ENCODE data around the gene ELOVL1.

Gene ELOVL1

DNA sequence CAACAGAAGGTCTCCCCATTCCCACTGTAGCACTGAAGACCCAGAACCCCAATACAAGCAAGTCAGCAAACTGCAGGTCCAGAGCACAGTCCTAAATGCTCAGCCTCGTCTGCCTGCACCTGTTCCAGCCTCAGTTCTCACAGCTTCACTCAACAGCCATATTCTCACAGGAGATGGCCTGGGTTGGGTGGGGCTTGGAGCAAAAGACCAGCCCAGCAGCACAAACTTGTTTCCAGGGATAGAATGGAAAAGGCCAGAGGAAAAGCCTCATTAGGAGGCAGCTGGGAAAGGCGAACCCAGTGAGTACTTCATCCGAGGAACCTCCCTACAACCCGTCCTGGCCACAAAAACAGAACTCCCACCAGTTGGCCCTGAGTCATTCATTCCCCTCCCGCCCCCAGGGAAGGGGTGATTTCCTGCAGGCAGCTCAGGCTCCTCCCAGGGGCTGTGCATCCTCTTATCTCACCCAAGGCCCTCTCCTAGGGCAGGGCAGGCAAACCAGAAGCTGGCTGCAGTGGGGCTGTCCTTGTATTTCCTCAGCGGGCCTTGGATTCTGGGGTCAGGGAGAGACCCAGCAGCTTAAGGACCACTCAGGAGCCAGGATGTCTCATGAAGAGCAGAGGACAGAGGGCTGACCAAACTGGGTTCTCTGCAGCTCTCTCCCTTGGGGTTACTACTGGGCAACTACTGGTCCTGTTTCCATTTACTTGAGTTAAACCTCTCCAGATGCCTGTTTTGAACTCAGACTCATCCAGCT, 37.6 kb downstream of the ELOVL1 start:
- DNase-seq (ENCODE audit: low read depth): no peak
- no peak overlapping the region for H3K4me3 ChIP-seq (ENCODE audit: low read length)
- TF ChIP-seq, protein P1, sequence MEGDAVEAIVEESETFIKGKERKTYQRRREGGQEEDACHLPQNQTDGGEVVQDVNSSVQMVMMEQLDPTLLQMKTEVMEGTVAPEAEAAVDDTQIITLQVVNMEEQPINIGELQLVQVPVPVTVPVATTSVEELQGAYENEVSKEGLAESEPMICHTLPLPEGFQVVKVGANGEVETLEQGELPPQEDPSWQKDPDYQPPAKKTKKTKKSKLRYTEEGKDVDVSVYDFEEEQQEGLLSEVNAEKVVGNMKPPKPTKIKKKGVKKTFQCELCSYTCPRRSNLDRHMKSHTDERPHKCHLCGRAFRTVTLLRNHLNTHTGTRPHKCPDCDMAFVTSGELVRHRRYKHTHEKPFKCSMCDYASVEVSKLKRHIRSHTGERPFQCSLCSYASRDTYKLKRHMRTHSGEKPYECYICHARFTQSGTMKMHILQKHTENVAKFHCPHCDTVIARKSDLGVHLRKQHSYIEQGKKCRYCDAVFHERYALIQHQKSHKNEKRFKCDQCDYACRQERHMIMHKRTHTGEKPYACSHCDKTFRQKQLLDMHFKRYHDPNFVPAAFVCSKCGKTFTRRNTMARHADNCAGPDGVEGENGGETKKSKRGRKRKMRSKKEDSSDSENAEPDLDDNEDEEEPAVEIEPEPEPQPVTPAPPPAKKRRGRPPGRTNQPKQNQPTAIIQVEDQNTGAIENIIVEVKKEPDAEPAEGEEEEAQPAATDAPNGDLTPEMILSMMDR (conservative IDR thresholded peaks at IDR 0.05; ENCODE audit: low read depth, low read length): no peak

DNA sequence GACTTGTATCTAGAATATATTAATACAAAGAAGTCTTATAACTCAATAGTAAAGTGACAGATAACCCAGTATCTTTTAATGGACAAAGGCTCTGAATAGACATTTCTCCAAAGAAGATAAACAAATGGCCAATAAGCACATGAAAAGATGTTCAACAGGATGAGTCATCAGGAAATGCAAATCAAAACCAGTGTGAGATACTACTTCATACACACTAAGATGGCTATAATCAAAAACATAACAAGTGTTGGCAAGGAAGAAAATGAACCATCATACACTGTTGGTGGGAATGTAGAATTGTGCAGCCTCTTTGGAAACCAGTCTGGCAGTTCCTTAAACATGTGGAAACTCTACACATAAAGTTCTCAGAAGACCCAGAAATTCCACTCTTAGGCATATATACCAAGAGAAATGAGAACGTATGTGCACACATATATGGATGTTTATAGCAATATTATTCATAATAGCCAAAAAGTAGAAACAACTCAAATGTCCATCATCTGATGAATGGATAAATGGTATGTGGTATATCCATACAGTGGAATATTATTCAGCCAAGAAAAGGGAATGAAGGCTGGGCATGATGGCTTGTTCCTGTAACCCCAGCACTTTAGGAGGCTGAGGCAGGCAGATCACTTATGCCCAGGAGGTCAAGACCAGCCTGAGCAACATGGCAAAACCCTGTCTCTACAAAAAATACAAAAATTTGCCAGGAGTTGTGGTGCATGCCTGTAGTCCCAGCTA, 40.1 kb downstream of the ELOVL1 start:
- no peak overlapping the region for H3K4me3 ChIP-seq (ENCODE audit: low read length)
- TF ChIP-seq, protein P1 (conservative IDR thresholded peaks at IDR 0.05; ENCODE audit: low read depth, low read length): no peak
- no peak for DNase-seq (ENCODE audit: low read depth)

DNA sequence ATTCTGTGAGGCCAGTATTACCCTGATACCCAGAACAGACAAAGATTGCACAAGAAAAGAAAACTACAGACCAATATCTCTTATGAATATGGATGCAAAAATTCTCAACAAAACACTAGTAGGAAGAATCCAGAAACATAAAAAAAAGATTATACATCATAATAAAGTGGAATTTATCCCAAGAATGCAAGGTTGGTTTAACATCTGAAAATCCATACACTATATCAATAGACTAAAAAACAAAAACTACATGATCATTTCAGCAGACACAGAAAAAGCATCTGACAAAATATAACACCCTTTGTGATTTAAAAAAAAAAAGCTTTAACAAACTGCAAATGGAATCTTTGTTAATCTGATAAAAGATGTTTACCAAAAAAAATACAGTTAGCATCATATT, 42.4 kb downstream of the ELOVL1 start:
- no peak for DNase-seq (ENCODE audit: low read depth)
- H3K4me3 ChIP-seq (ENCODE audit: low read length): no peak overlapping the region
- TF ChIP-seq, protein P1 (conservative IDR thresholded peaks at IDR 0.05; ENCODE audit: low read depth, low read length): no peak

DNA sequence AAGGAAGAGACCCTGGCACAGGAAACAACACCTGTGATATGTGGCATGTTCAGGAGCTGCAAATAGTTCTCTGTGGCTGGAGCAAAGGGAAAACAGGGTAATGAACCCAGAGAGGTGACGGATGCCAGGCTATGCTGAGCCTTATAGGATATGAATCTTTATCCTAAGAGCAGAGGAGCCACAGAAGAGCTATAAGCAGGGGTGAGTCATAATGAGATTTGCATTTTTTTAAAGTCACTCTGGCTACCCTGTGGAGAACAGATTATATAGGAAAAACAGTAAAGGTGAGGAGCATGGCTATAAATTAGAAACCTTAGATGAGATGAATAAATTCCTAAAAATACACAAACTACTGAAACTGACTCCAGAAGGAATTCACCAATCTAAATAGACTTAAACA, 43.0 kb downstream of the ELOVL1 start:
- DNase-seq (ENCODE audit: low read depth): no peak
- H3K4me3 ChIP-seq (ENCODE audit: low read length): no peak overlapping the region
- TF ChIP-seq, protein P1 (conservative IDR thresholded peaks at IDR 0.05; ENCODE audit: low read depth, low read length): no peak

DNA sequence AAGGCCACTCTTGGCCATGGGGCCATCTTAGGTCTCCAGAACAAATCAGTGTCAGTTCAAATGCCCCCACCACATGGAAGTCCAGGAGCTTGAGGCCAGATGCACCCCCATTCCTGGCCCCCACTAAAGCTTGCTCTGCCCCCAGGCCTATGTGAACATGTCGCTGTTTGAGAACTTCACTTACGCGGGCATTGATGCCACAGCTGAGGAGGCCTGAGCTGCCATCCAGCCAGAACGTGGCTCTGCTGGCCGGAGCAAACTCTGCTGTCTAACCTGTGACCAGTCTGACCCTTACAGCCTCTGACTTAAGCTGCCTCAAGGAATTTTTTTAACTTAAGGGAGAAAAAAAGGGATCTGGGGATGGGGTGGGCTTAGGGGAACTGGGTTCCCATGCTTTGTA, 45.3 kb downstream of the ELOVL1 start:
- DNase-seq (ENCODE audit: low read depth): no peak
- H3K4me3 ChIP-seq (ENCODE audit: low read length): no peak overlapping the region
- TF ChIP-seq, protein P1 (conservative IDR thresholded peaks at IDR 0.05; ENCODE audit: low read depth, low read length): no peak

DNA sequence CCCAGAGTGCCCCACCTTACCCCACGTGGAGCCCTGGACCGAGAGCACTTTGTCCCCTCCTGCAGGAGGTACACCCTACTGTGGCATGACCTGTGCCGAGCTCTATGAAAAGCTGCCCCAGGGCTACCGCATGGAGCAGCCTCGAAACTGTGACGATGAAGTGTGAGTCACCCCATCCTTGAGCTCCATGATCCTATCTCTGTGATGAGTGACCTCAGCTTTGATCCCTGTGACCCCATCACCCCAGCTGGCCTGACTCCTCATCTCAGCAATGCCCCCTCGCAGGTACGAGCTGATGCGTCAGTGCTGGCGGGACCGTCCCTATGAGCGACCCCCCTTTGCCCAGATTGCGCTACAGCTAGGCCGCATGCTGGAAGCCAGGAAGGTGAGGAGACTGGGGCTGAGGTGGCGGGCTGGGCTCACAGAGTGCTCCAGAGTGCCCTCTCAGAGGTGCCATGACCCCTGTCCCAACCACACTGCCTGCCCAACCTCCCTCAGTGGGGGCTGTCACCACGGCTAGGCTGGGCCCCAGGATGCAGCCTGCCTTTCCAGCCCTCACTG, 46.4 kb downstream of the ELOVL1 start:
- no peak for DNase-seq (ENCODE audit: low read depth)
- TF ChIP-seq, protein P1 (conservative IDR thresholded peaks at IDR 0.05; ENCODE audit: low read depth, low read length): no peak
- H3K4me3 ChIP-seq (ENCODE audit: low read length): no peak overlapping the region

All from retinal pigment epithelial cell (primary cell).